Upper lobe of left lung (tissue), 6 donors: ENCODE data around the gene M1AP. TPM values are rescaled to one million over a fixed set of nuclear protein-coding genes. Genes with fewer than 3 reads are reported as not detected.
A peak's percentile ranks its signal among the peaks of the same experiment; 100 is the strongest.

Source experiments
- ATAC-seq, 2 donors: fragments of 200-7000 bp; cut with Tn5 transposase; one replicate each; pipeline ENCODE4 v1.9.1; 2022; ENCODE audit warnings: mild to moderate bottlenecking in 2 of 2, moderate library complexity in 2 of 2; ENCODE audit not compliant: low FRiP score in 2 of 2
- DNase-seq, 2 donors: peaks; one replicate each; pipeline ENCODE4 v3.0.0-alpha.2; 2019 to 2020
- H3K27ac ChIP-seq, 4 donors: fragments of 200-600 bp; sonication (generic); one replicate each; pipeline ENCODE4 v1.5.1; 2016 to 2019
- H3K27me3 ChIP-seq, 4 donors: fragments of 200-600 bp; sonication (generic); one replicate each; pipeline ENCODE4 v1.5.1; 2017 to 2019
- H3K36me3 ChIP-seq, 4 donors: fragments of 200-600 bp; sonication (generic); one replicate each; pipeline ENCODE4 v1.5.1; 2016 to 2019
- H3K4me1 ChIP-seq, 4 donors: fragments of 200-600 bp; sonication (generic); one replicate each; pipeline ENCODE4 v1.5.1; 2018 to 2019
- H3K4me3 ChIP-seq, 4 donors: fragments of 200-600 bp; sonication (generic); one replicate each; pipeline ENCODE4 v1.5.1; 2017 to 2019; ENCODE audit warnings: mild to moderate bottlenecking in 2 of 4, moderate library complexity in 1 of 4
- H3K9me3 ChIP-seq, 4 donors: fragments of 200-600 bp; sonication (generic); one replicate each; pipeline ENCODE4 v1.5.1; 2018 to 2019
- EP300 ChIP-seq, 4 donors: sonication (generic); formaldehyde crosslinking; IDR thresholded peaks; one replicate each; pipeline ENCODE4 v1.5.1; 2017; ENCODE audit warnings: antibody characterized with exemption in 4 of 4, control low read depth in 2 of 4
- POLR2A ChIP-seq, 4 donors: fragments of 450-650 bp; IDR thresholded peaks; one replicate each; pipeline ENCODE4 v1.5.1; 2016 to 2017; ENCODE audit warnings: antibody characterized with exemption in 4 of 4, mild to moderate bottlenecking in 2 of 4
- POLR2AphosphoS5 ChIP-seq, 2 donors: sonication (generic); formaldehyde crosslinking; IDR thresholded peaks; one replicate each; pipeline ENCODE4 v1.5.1; 2017; ENCODE audit warnings: antibody characterized with exemption in 2 of 2
- WGBS, 2 donors: methylation state at CpG; one replicate each; pipeline ENCODE4 v1.1.5; 2017 to 2018; 5-methylcytosine and 5-hydroxymethylcytosine counted together
- total RNA-seq, 6 donors: library from RNA; depleted of rRNA in 4 of 6; stranded (reverse); fragments of >200 nt in 4 of 6; gene quantifications; one replicate each; pipeline versions ENCODE4 v1.1.0 to v1.2.1, GENCODE V29; 2016 to 2021
- TF ChIP-seq, protein P1 (sequence below), 6 experiments: fragments of 450-650 bp in 4 of 6; fragments of 200-600 bp in 2 of 6; sonication (generic) in 2 of 6; IDR thresholded peaks; one replicate each; pipeline ENCODE4 v1.5.1; 2016 to 2019; ENCODE audit warnings: antibody characterized with exemption in 6 of 6
- donor health status: DM: no; HTN: no; CAD: no; lungs with moderate emphysema.
- donor health status: DM: no; HTN: yes; CAD: no; lungs with severe emphysema.

The M1AP gene
- total RNA-seq, 6 donors from 2014 or later = 0.91 to 6.3 (median 2.2) TPM; not detected in 2

DNA sequence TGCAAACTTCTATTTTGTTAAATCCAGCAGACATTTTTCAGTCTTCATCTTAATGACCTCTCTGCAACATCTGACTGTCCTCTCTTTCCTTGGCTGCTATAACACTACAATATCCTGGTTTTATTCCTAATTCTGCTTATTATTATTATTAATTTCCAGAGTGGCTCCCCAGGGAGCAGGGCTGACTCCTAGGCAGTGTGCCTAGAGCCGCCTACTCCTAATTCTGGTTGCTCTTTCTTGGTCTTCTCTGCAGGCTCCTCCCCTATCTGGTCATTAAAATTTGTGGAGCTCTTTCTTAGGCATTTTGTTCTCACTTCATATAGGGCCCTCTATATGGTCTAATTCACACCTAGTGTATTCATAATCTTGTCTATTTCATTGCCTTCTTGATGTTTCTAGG, 105.2 kb downstream of the M1AP start:
- no peaks in the 10 kb centered on the region for H3K27me3 ChIP-seq
- no peaks in the 10 kb centered on the region for H3K36me3 ChIP-seq
- no peak for DNase-seq
- no peak for TF ChIP-seq POLR2AphosphoS5 (IDR thresholded peaks at IDR 0.05)
- TF ChIP-seq POLR2A (IDR thresholded peaks at IDR 0.05) = no peak
- no peak for TF ChIP-seq EP300 (IDR thresholded peaks at IDR 0.05)
- TF ChIP-seq, protein P1, sequence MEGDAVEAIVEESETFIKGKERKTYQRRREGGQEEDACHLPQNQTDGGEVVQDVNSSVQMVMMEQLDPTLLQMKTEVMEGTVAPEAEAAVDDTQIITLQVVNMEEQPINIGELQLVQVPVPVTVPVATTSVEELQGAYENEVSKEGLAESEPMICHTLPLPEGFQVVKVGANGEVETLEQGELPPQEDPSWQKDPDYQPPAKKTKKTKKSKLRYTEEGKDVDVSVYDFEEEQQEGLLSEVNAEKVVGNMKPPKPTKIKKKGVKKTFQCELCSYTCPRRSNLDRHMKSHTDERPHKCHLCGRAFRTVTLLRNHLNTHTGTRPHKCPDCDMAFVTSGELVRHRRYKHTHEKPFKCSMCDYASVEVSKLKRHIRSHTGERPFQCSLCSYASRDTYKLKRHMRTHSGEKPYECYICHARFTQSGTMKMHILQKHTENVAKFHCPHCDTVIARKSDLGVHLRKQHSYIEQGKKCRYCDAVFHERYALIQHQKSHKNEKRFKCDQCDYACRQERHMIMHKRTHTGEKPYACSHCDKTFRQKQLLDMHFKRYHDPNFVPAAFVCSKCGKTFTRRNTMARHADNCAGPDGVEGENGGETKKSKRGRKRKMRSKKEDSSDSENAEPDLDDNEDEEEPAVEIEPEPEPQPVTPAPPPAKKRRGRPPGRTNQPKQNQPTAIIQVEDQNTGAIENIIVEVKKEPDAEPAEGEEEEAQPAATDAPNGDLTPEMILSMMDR (IDR thresholded peaks at IDR 0.05) = no peak
- no peaks in the 10 kb centered on the region for H3K9me3 ChIP-seq
- H3K4me1 ChIP-seq = no peaks in the 10 kb centered on the region
- H3K27ac ChIP-seq = no peak overlapping the region
- no peak overlapping the region for H3K4me3 ChIP-seq
- ATAC-seq = no peak
- 88 to 90% methylated on average over 1 of the region's 1 CpG for WGBS, 2 donors

- Histone ChIP-seq H3K27ac (peak overlapping the region in 3 of 4 donors; percentile 49 to 74 (median 65)), H3K4me3 (no peak overlapping the region), H3K4me1 (no peaks in the 10 kb centered on the region), H3K27me3 (no peaks in the 10 kb centered on the region), H3K9me3 (no peaks in the 10 kb centered on the region), H3K36me3 (no peaks in the 10 kb centered on the region)
- 58 to 72% methylated on average over 5 of the region's 5 CpGs for WGBS, 2 donors
- ATAC-seq (peak; percentile 21 to 88), DNase-seq (no peak)
- TF ChIP-seq, protein P1 (IDR thresholded peaks at IDR 0.05) = no peak
- TF ChIP-seq EP300 (IDR thresholded peaks at IDR 0.05) (no peak), POLR2A (IDR thresholded peaks at IDR 0.05) (no peak), POLR2AphosphoS5 (IDR thresholded peaks at IDR 0.05) (no peak)
Observed at GRCh38 chr2:74540291-74540690, 107.8 kb downstream of the M1AP start.

- H3K27ac ChIP-seq = peak overlapping the region in 1 of 4 donors; percentile 65
- no peak for ATAC-seq
- H3K9me3 ChIP-seq = no peaks in the 10 kb centered on the region
- no peaks in the 10 kb centered on the region for H3K27me3 ChIP-seq
- H3K36me3 ChIP-seq = no peaks in the 10 kb centered on the region
- TF ChIP-seq, protein P1 (IDR thresholded peaks at IDR 0.05) = no peak
- no peak for TF ChIP-seq POLR2AphosphoS5 (IDR thresholded peaks at IDR 0.05)
- no peak for TF ChIP-seq EP300 (IDR thresholded peaks at IDR 0.05)
- TF ChIP-seq POLR2A (IDR thresholded peaks at IDR 0.05) = no peak
- no peaks in the 10 kb centered on the region for H3K4me1 ChIP-seq
- DNase-seq = no peak
- H3K4me3 ChIP-seq = no peak overlapping the region
- 59 to 66% methylated on average over 7 of the region's 7 CpGs for WGBS, 2 donors
Observed at GRCh38 chr2:74538881-74539339, 109.2 kb downstream of the M1AP start.

- Histone ChIP-seq H3K27me3 (no peaks in the 10 kb centered on the region), H3K4me1 (peaks cover 0 to 2% (median 0%) of the 10 kb centered on the region in 4 donors), H3K4me3 (no peak overlapping the region), H3K36me3 (peaks cover 0 to 17% (median 6%) of the 10 kb centered on the region in 4 donors), H3K9me3 (no peaks in the 10 kb centered on the region), H3K27ac (no peak overlapping the region)
- 65 to 78% methylated on average over 4 of the region's 4 CpGs for WGBS, 2 donors
- ATAC-seq = no peak
- no peak for DNase-seq
- TF ChIP-seq EP300 (IDR thresholded peaks at IDR 0.05) (no peak), POLR2AphosphoS5 (IDR thresholded peaks at IDR 0.05) (no peak), POLR2A (IDR thresholded peaks at IDR 0.05) (no peak)
- TF ChIP-seq, protein P1 (IDR thresholded peaks at IDR 0.05) = no peak
Observed at GRCh38 chr2:74537140-74537539, 111.0 kb downstream of the M1AP start.
